ENCODE results near the gene HLA-DRB1. TPM values are rescaled to one million over a fixed set of nuclear protein-coding genes. Genes with fewer than 3 reads are reported as not detected.

Gene HLA-DRB1
- total and polyA plus RNA-seq, 8 donors: 9.3 to 165 (median 16.4) TPM

- H3K4me3 ChIP-seq: no peak overlapping the region
- 77 to 83% methylated on average over 1 of the region's 1 CpG for WGBS, 2 donors
- no peak overlapping the region for H3K27ac ChIP-seq
- ATAC-seq (no peak), DNase-seq (no peak), FAIRE-seq (no peak)
- no peaks in the 10 kb centered on the region for H3K4me1 ChIP-seq
- peaks cover 0 to 6% (median 0%) of the 10 kb centered on the region in 4 donors for H3K27me3 ChIP-seq
- no peak for TF ChIP-seq CTCF (IDR thresholded peaks at IDR 0.05)
- H3K36me3 ChIP-seq: no peaks in the 10 kb centered on the region
- no peaks in the 10 kb centered on the region for H3K9me3 ChIP-seq
- intact Hi-C loops (cut with DNase I): no loop called here
Measured at GRCh38 chr6:32576250-32576649, 13.4 kb downstream of the HLA-DRB1 start.

- FAIRE-seq (no peak), ATAC-seq (no peak), DNase-seq (no peak)
- H3K36me3 ChIP-seq: no peaks in the 10 kb centered on the region
- H3K9me3 ChIP-seq: no peaks in the 10 kb centered on the region
- H3K27ac ChIP-seq: no peak overlapping the region
- intact Hi-C loops (cut with DNase I): no loop called here
- no peak for TF ChIP-seq CTCF (IDR thresholded peaks at IDR 0.05)
- 20 to 21% methylated on average over 2 of the region's 4 CpGs for WGBS, 2 donors
- no peak overlapping the region for H3K4me3 ChIP-seq
- peaks cover 0 to under 1% (median 0%) of the 10 kb centered on the region in 4 donors for H3K27me3 ChIP-seq
- no peaks in the 10 kb centered on the region for H3K4me1 ChIP-seq
Measured at GRCh38 chr6:32570363-32570905, 19.2 kb downstream of the HLA-DRB1 start.

GRCh38 chr6:32568561-32568960, 21.1 kb downstream of the HLA-DRB1 start:
- ATAC-seq (no peak), DNase-seq (no peak), FAIRE-seq (no peak)
- Histone ChIP-seq H3K27me3 (no peaks in the 10 kb centered on the region), H3K9me3 (no peaks in the 10 kb centered on the region), H3K4me1 (no peaks in the 10 kb centered on the region), H3K27ac (no peak overlapping the region), H3K36me3 (no peaks in the 10 kb centered on the region), H3K4me3 (no peak overlapping the region)
- no peak for TF ChIP-seq CTCF (IDR thresholded peaks at IDR 0.05)
- intact Hi-C loops (cut with DNase I): no loop called here
- WGBS, 2 donors: 0% methylated on average over 3 to 4 of the region's 6 CpGs

- Histone ChIP-seq H3K27ac (no peak overlapping the region), H3K36me3 (no peaks in the 10 kb centered on the region), H3K4me3 (no peak overlapping the region), H3K27me3 (no peaks in the 10 kb centered on the region), H3K4me1 (no peaks in the 10 kb centered on the region), H3K9me3 (no peaks in the 10 kb centered on the region)
- WGBS, 2 donors: 33 to 44% methylated on average over 2 to 5 of the region's 8 CpGs
- FAIRE-seq: no peak
- DNase-seq: no peak
- no peak for ATAC-seq
- intact Hi-C loops (cut with DNase I): no loop called here
- no peak for TF ChIP-seq CTCF (IDR thresholded peaks at IDR 0.05)
Measured at GRCh38 chr6:32566957-32567356, 22.7 kb downstream of the HLA-DRB1 start.

- intact Hi-C loops (cut with DNase I): no loop called here
- no CpG with 5 or more reads among the region's 1 CpG for WGBS, 2 donors
- ATAC-seq: no peak
Measured at GRCh38 chr6:32565511-32565910, 24.1 kb downstream of the HLA-DRB1 start.

More at GRCh38 chr6:32565511-32565910, 24.1 kb downstream of the HLA-DRB1 start:
- no peak for TF ChIP-seq CTCF (IDR thresholded peaks at IDR 0.05)
- FAIRE-seq (no peak), DNase-seq (no peak)
- Histone ChIP-seq H3K9me3 (no peaks in the 10 kb centered on the region), H3K27ac (no peak overlapping the region), H3K27me3 (no peaks in the 10 kb centered on the region), H3K4me1 (no peaks in the 10 kb centered on the region), H3K36me3 (no peaks in the 10 kb centered on the region), H3K4me3 (no peak overlapping the region)
